Vagina (tissue), 2 donors: Measurements from ENCODE around the gene SEMA4D. TPM values are rescaled to one million over a fixed set of nuclear protein-coding genes. Genes with fewer than 3 reads are reported as not detected.

Source experiments
- DNase-seq, 2 donors: peaks; one replicate each; pipeline ENCODE4 v3.0.0-alpha.2; 2017; ENCODE audit errors: extremely low spot score in 2 of 2
- H3K27ac ChIP-seq: fragments of 200-600 bp; sonication (generic); one replicate; pipeline ENCODE4 v1.5.1; 2019
- H3K27me3 ChIP-seq: fragments of 200-600 bp; sonication (generic); one replicate; pipeline ENCODE4 v1.5.1; 2019
- H3K36me3 ChIP-seq, 2 donors: fragments of 200-600 bp; sonication (generic); one replicate each; pipeline ENCODE4 v1.5.1; 2017 to 2019
- H3K4me1 ChIP-seq: fragments of 200-600 bp; sonication (generic); one replicate; pipeline ENCODE4 v1.5.1; 2019
- H3K4me3 ChIP-seq, 2 donors: fragments of 200-600 bp; sonication (generic); 1 replicate in 1 of 2; 2 replicates in 1 of 2; pipeline ENCODE4 v1.5.1; 2016 to 2019
- H3K9me3 ChIP-seq: fragments of 200-600 bp; sonication (generic); one replicate; pipeline ENCODE4 v1.5.1; 2019
- CTCF ChIP-seq, 3 experiments: fragments of 450-650 bp in 2 of 3; fragments of 200-600 bp in 1 of 3; sonication (generic) in 1 of 3; IDR thresholded peaks; one replicate each; pipeline ENCODE4 v1.5.1; 2017 to 2019; ENCODE audit warnings: antibody characterized with exemption in 3 of 3, mild to moderate bottlenecking in 2 of 3, moderate library complexity in 2 of 3
- POLR2A ChIP-seq, 2 donors: fragments of 450-650 bp; IDR thresholded peaks; one replicate each; pipeline ENCODE4 v1.6.1; 2017; ENCODE audit warnings: antibody characterized with exemption in 2 of 2, mild to moderate bottlenecking in 2 of 2, moderate library complexity in 2 of 2
- POLR2AphosphoS5 ChIP-seq, 2 donors: sonication (generic); formaldehyde crosslinking; IDR thresholded peaks; one replicate each; pipeline ENCODE4 v1.9.0; 2017; ENCODE audit warnings: antibody characterized with exemption in 2 of 2, mild to moderate bottlenecking in 2 of 2, low read depth in 1 of 2; ENCODE audit not compliant: insufficient read depth in 1 of 2
- intact Hi-C: fragments of 100-400 bp; cut with DNase I; formaldehyde crosslinking; loops from one replicate; pipeline ENCODE4 v1.15.1; 2023
- total RNA-seq: library from RNA; depleted of rRNA; stranded (reverse); fragments of >200 nt; gene quantifications from one replicate; pipeline ENCODE4 v1.2.3, GENCODE V29; 2016

Gene SEMA4D
- total RNA-seq, 1 donor from 2014 or later: 39.3 TPM

GRCh38 chr9:89466451-89467277 is 31.2 kb downstream of the SEMA4D start:
- no peak for DNase-seq
- Histone ChIP-seq H3K9me3 (no peaks in the 10 kb centered on the region), H3K4me1 (peaks cover 9% of the 10 kb centered on the region), H3K4me3 (no peak overlapping the region), H3K27ac (no peak overlapping the region), H3K36me3 (no peaks in the 10 kb centered on the region), H3K27me3 (no peaks in the 10 kb centered on the region)
- no peak for TF ChIP-seq POLR2A (IDR thresholded peaks at IDR 0.05)
- no peak for TF ChIP-seq CTCF (IDR thresholded peaks at IDR 0.05)
- TF ChIP-seq POLR2AphosphoS5 (IDR thresholded peaks at IDR 0.05; ENCODE audit: insufficient read depth in 1 of 2, low read depth in 1 of 2): no peak
- intact Hi-C loops: no loop called here

GRCh38 chr9:89465726-89466308 is 32.1 kb downstream of the SEMA4D start:
- DNase-seq: no peak
- intact Hi-C loops: no loop called here
- Histone ChIP-seq H3K27me3 (no peaks in the 10 kb centered on the region), H3K4me1 (peaks cover 5% of the 10 kb centered on the region), H3K4me3 (no peak overlapping the region), H3K27ac (no peak overlapping the region), H3K36me3 (no peaks in the 10 kb centered on the region), H3K9me3 (no peaks in the 10 kb centered on the region)
- TF ChIP-seq POLR2A (IDR thresholded peaks at IDR 0.05) (no peak), POLR2AphosphoS5 (IDR thresholded peaks at IDR 0.05; ENCODE audit: insufficient read depth in 1 of 2, low read depth in 1 of 2) (no peak), CTCF (IDR thresholded peaks at IDR 0.05) (no peak)

- Histone ChIP-seq H3K36me3 (no peaks in the 10 kb centered on the region), H3K4me3 (no peak overlapping the region), H3K27ac (no peak overlapping the region), H3K27me3 (no peaks in the 10 kb centered on the region), H3K4me1 (peaks cover 5% of the 10 kb centered on the region), H3K9me3 (no peaks in the 10 kb centered on the region)
- intact Hi-C loops: no loop called here
- TF ChIP-seq CTCF (IDR thresholded peaks at IDR 0.05): no peak
- no peak for TF ChIP-seq POLR2AphosphoS5 (IDR thresholded peaks at IDR 0.05; ENCODE audit: insufficient read depth in 1 of 2, low read depth in 1 of 2)
- TF ChIP-seq POLR2A (IDR thresholded peaks at IDR 0.05): no peak
- DNase-seq: no peak
Observed at GRCh38 chr9:89465001-89465451, 32.9 kb downstream of the SEMA4D start.

- no peaks in the 10 kb centered on the region for H3K27me3 ChIP-seq
- DNase-seq: no peak
- H3K27ac ChIP-seq: no peak overlapping the region
- H3K9me3 ChIP-seq: no peaks in the 10 kb centered on the region
- H3K4me3 ChIP-seq: no peak overlapping the region
- H3K36me3 ChIP-seq: no peaks in the 10 kb centered on the region
- intact Hi-C loops: no loop called here
- no peak for TF ChIP-seq POLR2AphosphoS5 (IDR thresholded peaks at IDR 0.05; ENCODE audit: insufficient read depth in 1 of 2, low read depth in 1 of 2)
- no peak for TF ChIP-seq POLR2A (IDR thresholded peaks at IDR 0.05)
- no peak for TF ChIP-seq CTCF (IDR thresholded peaks at IDR 0.05)
- H3K4me1 ChIP-seq: peaks cover 5% of the 10 kb centered on the region
Observed at GRCh38 chr9:89464300-89464901, 33.5 kb downstream of the SEMA4D start.
